H9 (cell line): ENCODE results near the gene MTFP1. TPM values are rescaled to one million over a fixed set of nuclear protein-coding genes. Genes with fewer than 3 reads are reported as not detected.

Source experiments
- DNase-seq: peaks from one replicate; pipeline ENCODE4 v3.0.0-alpha.2; 2017
- H2AFZ ChIP-seq: one replicate; pipeline ENCODE4 v1.6.1; 2013; ENCODE audit warnings: mild to moderate bottlenecking, low read length, control low read depth, moderate library complexity
- H2AK5ac ChIP-seq: 2 replicates; pipeline ENCODE4 v1.6.1; 2013; ENCODE audit warnings: low read length, control low read depth, mixed read lengths; ENCODE audit not compliant: insufficient read length
- H2BK120ac ChIP-seq: one replicate; pipeline ENCODE4 v1.6.1; 2013; ENCODE audit warnings: low read depth, mild to moderate bottlenecking, low read length, control low read depth, inconsistent platforms; ENCODE audit not compliant: poor library complexity, severe bottlenecking
- H2BK12ac ChIP-seq: 2 replicates; pipeline ENCODE4 v1.6.1; 2013; ENCODE audit warnings: low read length, control low read depth, mixed read lengths, low read depth; ENCODE audit not compliant: insufficient read length
- H2BK15ac ChIP-seq: 2 replicates; pipeline ENCODE4 v1.6.1; 2013; ENCODE audit warnings: low read depth, low read length, control low read depth
- H2BK20ac ChIP-seq: one replicate; pipeline ENCODE4 v1.6.1; 2013; ENCODE audit warnings: low read depth, mild to moderate bottlenecking, low read length, control low read depth, inconsistent platforms; ENCODE audit not compliant: poor library complexity, severe bottlenecking
- H2BK5ac ChIP-seq: 2 replicates; pipeline ENCODE4 v1.6.1; 2013; ENCODE audit warnings: low read length, control low read depth, mixed read lengths; ENCODE audit not compliant: insufficient read length
- H3K14ac ChIP-seq: 2 replicates; pipeline ENCODE4 v1.6.1; 2013; ENCODE audit warnings: low read length, control low read depth; ENCODE audit not compliant: insufficient read depth
- H3K18ac ChIP-seq: 2 replicates; pipeline ENCODE4 v1.6.1; 2013; ENCODE audit warnings: low read depth, mild to moderate bottlenecking, mixed read lengths, low read length, control low read depth; ENCODE audit not compliant: insufficient read length
- H3K23ac ChIP-seq: 2 replicates; pipeline ENCODE4 v1.6.1; 2013; ENCODE audit warnings: low read length, control low read depth, mixed read lengths, low read depth; ENCODE audit not compliant: insufficient read length
- H3K23me2 ChIP-seq: 2 replicates; pipeline ENCODE4 v1.6.1; 2013; ENCODE audit warnings: low read depth, mild to moderate bottlenecking, mixed read lengths, low read length, control low read depth; ENCODE audit not compliant: insufficient read length, poor library complexity, severe bottlenecking
- H3K27ac ChIP-seq: 2 replicates; pipeline ENCODE4 v1.5.1; 2013; ENCODE audit warnings: low read length, control low read depth, mixed read lengths, low read depth; ENCODE audit not compliant: insufficient read length
- H3K27me3 ChIP-seq: 2 replicates; pipeline ENCODE4 v1.6.1; 2013; ENCODE audit warnings: low read length, control low read depth, inconsistent platforms; ENCODE audit not compliant: insufficient read depth
- H3K4ac ChIP-seq: 2 replicates; pipeline ENCODE4 v1.6.1; 2013; ENCODE audit warnings: low read depth, mild to moderate bottlenecking, control low read depth, inconsistent platforms, low read length, moderate library complexity
- H3K4me1 ChIP-seq: 2 replicates; pipeline ENCODE4 v1.6.1; 2013; ENCODE audit warnings: low read length, control low read depth, inconsistent platforms; ENCODE audit not compliant: insufficient read depth
- H3K4me2 ChIP-seq: 2 replicates; pipeline ENCODE4 v1.6.1; 2013; ENCODE audit warnings: low read length, control low read depth, mixed read lengths; ENCODE audit not compliant: insufficient read length, insufficient read depth
- H3K56ac ChIP-seq: 2 replicates; pipeline ENCODE4 v1.6.1; 2013; ENCODE audit warnings: low read depth, mild to moderate bottlenecking, mixed read lengths, low read length, control low read depth; ENCODE audit not compliant: insufficient read length
- H3K79me1 ChIP-seq: 2 replicates; pipeline ENCODE4 v1.6.1; 2013; ENCODE audit warnings: low read depth, mild to moderate bottlenecking, moderate library complexity, low read length, control low read depth, inconsistent platforms; ENCODE audit not compliant: insufficient read depth, poor library complexity, severe bottlenecking
- H3K79me2 ChIP-seq: 2 replicates; pipeline ENCODE4 v1.6.1; 2013; ENCODE audit warnings: low read length, control low read depth, inconsistent platforms; ENCODE audit not compliant: insufficient read depth
- H3K9ac ChIP-seq: 2 replicates; pipeline ENCODE4 v1.6.1; 2013; ENCODE audit warnings: low read length, control low read depth, mixed read lengths; ENCODE audit not compliant: insufficient read length; ENCODE audit errors: extremely low read depth
- H3K9me3 ChIP-seq: one replicate; pipeline ENCODE4 v1.6.1; 2013; ENCODE audit warnings: low read depth, low read length, inconsistent platforms; ENCODE audit not compliant: control insufficient read depth
- H3T11ph ChIP-seq: one replicate; pipeline ENCODE4 v1.6.1; 2013; ENCODE audit warnings: mild to moderate bottlenecking, low read length, control low read depth, inconsistent platforms
- H4K20me1 ChIP-seq: one replicate; pipeline ENCODE4 v1.6.1; 2013; ENCODE audit not compliant: control insufficient read depth, insufficient read length, insufficient read depth
- H4K5ac ChIP-seq: 2 replicates; pipeline ENCODE4 v1.6.1; 2013; ENCODE audit warnings: low read depth, mild to moderate bottlenecking, mixed read lengths, low read length, control low read depth; ENCODE audit not compliant: insufficient read length
- H4K8ac ChIP-seq: replicated peaks from 2 replicates; pipeline ENCODE4 v1.6.1; 2013; ENCODE audit warnings: low read length, control low read depth, mixed read lengths, low read depth; ENCODE audit not compliant: insufficient read length
- H4K91ac ChIP-seq: 2 replicates; pipeline ENCODE4 v1.6.1; 2013; ENCODE audit warnings: low read depth, mild to moderate bottlenecking, moderate library complexity, mixed read lengths, low read length, control low read depth; ENCODE audit not compliant: insufficient read length
- H3K27ac Mint-ChIP-seq, 3 experiments: 2 replicates in 2 of 3; 3 replicates in 1 of 3; pipeline ENCODE4 v1.8.0; 2020 to 2021; ENCODE audit warnings: mixed read lengths in 3 of 3, mild to moderate bottlenecking in 1 of 3, moderate library complexity in 1 of 3
- H3K27me3 Mint-ChIP-seq: 2 replicates; pipeline ENCODE4 v1.8.0; 2021; ENCODE audit warnings: low read depth, mild to moderate bottlenecking, moderate library complexity, mixed read lengths
- H3K36me3 Mint-ChIP-seq, 3 experiments: 2 replicates in 2 of 3; 3 replicates in 1 of 3; pipeline ENCODE4 v1.8.0; 2020 to 2021; ENCODE audit warnings: low read depth in 3 of 3, mixed read lengths in 3 of 3; ENCODE audit not compliant: insufficient read depth in 1 of 3
- H3K4me1 Mint-ChIP-seq, 2 experiments: 2 replicates each; pipeline ENCODE4 v1.8.0; 2020; ENCODE audit warnings: mixed read lengths in 2 of 2
- H3K4me3 Mint-ChIP-seq, 2 experiments: 2 replicates in 1 of 2; 3 replicates in 1 of 2; pipeline ENCODE4 v1.8.0; 2020 to 2021; ENCODE audit warnings: mild to moderate bottlenecking in 2 of 2, mixed read lengths in 2 of 2, moderate library complexity in 1 of 2
- H3K9me3 Mint-ChIP-seq, 2 experiments: 2 replicates in 1 of 2; 3 replicates in 1 of 2; pipeline ENCODE4 v1.8.0; 2020; ENCODE audit warnings: mild to moderate bottlenecking in 2 of 2, mixed read lengths in 2 of 2, moderate library complexity in 1 of 2
- WGBS: extraction: QIAGEN DNeasy Blood & Tissue Kit; methylation state at CpG from one replicate; pipeline ENCODE4 v1.1.7; 2013; ENCODE audit warnings: missing lambda C conversion rate, low lambda C conversion rate, mixed read lengths; ENCODE audit not compliant: insufficient read length; ENCODE audit errors: extremely low coverage; 5-methylcytosine and 5-hydroxymethylcytosine counted together
- total RNA-seq: library from RNA; stranded (reverse); gene quantifications from 2 replicates; pipeline ENCODE4 v1.2.1, GENCODE V29; 2021
- TF ChIP-seq, protein P1 (sequence below): fragments of 200-600 bp; sonication (generic); conservative IDR thresholded peaks from 3 replicates; pipeline ENCODE4 v1.8.0; 2021; ENCODE audit warnings: antibody characterized with exemption, mild to moderate bottlenecking

Gene MTFP1
- total RNA-seq, 1 experiment from 2014 or later, result 46.8 TPM

DNA sequence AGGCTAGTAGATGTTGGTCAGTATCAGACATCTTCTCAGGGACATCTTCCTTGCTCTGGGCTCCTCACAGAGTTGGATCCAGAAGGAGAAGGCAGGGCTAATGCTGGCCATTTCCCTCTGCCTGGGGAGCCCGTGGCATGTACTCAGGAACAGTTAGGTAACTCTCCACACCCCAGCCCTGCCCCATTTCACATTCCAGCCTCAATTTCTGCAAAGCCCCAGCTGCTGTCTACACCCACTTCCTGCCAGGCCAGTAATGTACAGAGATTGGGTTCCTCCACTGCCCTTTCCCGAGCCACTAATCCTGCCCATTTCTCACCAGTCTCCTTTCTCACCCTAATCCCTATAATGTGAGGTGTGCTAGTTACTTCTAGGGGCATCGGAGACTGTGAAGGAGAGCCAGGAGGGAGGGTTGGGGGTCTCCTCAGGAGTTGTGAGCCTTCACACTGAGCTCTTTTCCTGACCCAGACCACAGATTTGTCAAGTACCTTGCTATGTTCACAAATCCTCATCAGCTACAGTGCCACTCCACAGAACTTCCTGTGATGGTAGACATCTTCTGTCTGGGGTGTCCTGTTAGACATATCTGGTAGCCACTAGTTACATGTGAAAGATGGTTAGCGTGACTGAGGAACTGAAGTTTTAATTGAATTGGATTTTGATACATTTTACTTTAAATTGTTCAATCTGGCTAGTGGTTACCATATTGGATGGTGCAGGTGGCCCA, 47.6 kb downstream of the MTFP1 start:
- no peak overlapping the region for H4K91ac ChIP-seq
- H3K79me2 ChIP-seq, result no peaks in the 10 kb centered on the region
- no peak for DNase-seq
- Mint-ChIP-seq H3K9me3 (no peaks in the 10 kb centered on the region; a peak in 1 of 5 replicates), H3K27me3 (peaks cover 29% of the 10 kb centered on the region), H3K27ac (no peak overlapping the region), H3K4me1 (peaks cover 4 to 12% of the 10 kb centered on the region in 2 experiments), H3K36me3 (no peaks in the 10 kb centered on the region), H3K4me3 (no peak overlapping the region)
- no CpG with 5 or more reads among the region's 4 CpGs for WGBS
- H3K27ac ChIP-seq, result no peak overlapping the region
- H3K18ac ChIP-seq, result no peak overlapping the region
- no peak overlapping the region for H4K5ac ChIP-seq
- no peak overlapping the region for H3K23ac ChIP-seq
- H2BK5ac ChIP-seq, result no peak overlapping the region
- H3K79me1 ChIP-seq, result no peaks in the 10 kb centered on the region
- H3K4me1 ChIP-seq, result no peaks in the 10 kb centered on the region
- no peak overlapping the region for H2BK15ac ChIP-seq
- H3K9ac ChIP-seq, result no peak overlapping the region
- H4K8ac ChIP-seq, result no peak overlapping the region
- TF ChIP-seq, protein P1, sequence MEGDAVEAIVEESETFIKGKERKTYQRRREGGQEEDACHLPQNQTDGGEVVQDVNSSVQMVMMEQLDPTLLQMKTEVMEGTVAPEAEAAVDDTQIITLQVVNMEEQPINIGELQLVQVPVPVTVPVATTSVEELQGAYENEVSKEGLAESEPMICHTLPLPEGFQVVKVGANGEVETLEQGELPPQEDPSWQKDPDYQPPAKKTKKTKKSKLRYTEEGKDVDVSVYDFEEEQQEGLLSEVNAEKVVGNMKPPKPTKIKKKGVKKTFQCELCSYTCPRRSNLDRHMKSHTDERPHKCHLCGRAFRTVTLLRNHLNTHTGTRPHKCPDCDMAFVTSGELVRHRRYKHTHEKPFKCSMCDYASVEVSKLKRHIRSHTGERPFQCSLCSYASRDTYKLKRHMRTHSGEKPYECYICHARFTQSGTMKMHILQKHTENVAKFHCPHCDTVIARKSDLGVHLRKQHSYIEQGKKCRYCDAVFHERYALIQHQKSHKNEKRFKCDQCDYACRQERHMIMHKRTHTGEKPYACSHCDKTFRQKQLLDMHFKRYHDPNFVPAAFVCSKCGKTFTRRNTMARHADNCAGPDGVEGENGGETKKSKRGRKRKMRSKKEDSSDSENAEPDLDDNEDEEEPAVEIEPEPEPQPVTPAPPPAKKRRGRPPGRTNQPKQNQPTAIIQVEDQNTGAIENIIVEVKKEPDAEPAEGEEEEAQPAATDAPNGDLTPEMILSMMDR, result no peak
- H2BK120ac ChIP-seq, result no peak overlapping the region
- no peak overlapping the region for H2AFZ ChIP-seq
- H2BK12ac ChIP-seq, result no peak overlapping the region
- H3K56ac ChIP-seq, result no peak overlapping the region
- no peak overlapping the region for H3K4me2 ChIP-seq
- no peak overlapping the region for H2AK5ac ChIP-seq
- H3K9me3 ChIP-seq, result no peaks in the 10 kb centered on the region
- H3K14ac ChIP-seq, result no peak overlapping the region
- H4K20me1 ChIP-seq, result no peaks in the 10 kb centered on the region
- H3T11ph ChIP-seq, result no peak overlapping the region
- H3K23me2 ChIP-seq, result no peaks in the 10 kb centered on the region
- H3K27me3 ChIP-seq, result no peaks in the 10 kb centered on the region
- no peak overlapping the region for H2BK20ac ChIP-seq
- no peak overlapping the region for H3K4ac ChIP-seq
